Stimulated activated CD4-positive, alpha-beta T cell treated with anti-CD3 and anti-CD28 coated beads, TNF-alpha, amount 100 ng/mL, for 24 hours (primary cell): ENCODE data around the gene SLC27A2.

Experiments used
- DNase-seq, 3 experiments: peaks; one replicate each; pipeline ENCODE4 v3.0.0-alpha.2; 2020; ENCODE audit warnings: low read depth in 3 of 3

The SLC27A2 gene

DNA sequence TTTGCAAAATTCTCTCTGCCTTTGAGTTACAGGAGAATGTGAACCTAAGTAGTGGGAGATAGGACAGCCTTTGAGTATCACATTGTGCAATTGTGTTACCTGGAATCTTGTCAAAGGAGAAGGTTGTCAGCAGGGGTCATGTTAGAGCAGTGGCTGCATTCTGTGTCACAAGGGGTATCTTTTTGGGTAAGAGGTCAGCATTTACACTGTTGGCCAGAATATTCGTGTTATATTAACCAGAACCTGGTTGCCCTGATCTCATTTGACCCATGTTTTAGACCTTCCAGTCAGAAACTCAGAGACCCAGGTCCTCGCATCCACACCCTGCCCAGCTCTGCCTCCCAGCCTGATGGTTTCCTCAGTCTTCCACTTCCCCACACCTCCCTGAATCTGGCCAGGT is 56.3 kb downstream of the SLC27A2 start:
- DNase-seq, result no peak

GRCh38 chr15:50241684-50242450 is 59.9 kb downstream of the SLC27A2 start:
- no peak for DNase-seq

DNA sequence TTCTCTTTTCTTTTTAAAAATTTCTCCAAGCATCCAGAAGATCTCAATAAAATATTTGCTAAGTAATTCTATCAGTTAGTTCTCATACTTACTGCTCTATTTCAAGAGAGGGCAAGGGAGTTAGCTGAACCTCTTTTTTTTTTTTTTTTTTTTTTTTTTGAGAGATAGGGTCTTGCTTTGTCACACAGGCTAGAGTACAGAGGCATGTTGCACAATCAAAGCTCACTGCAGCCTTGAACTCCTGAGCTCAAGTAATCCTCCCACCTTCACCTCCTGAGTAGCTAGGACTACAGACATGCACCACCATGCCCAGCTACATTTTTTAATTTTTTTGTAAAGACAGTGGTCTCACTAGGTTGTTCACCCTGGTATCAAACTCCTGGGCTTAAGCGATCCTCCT is 62.2 kb downstream of the SLC27A2 start:
- no peak for DNase-seq

DNA sequence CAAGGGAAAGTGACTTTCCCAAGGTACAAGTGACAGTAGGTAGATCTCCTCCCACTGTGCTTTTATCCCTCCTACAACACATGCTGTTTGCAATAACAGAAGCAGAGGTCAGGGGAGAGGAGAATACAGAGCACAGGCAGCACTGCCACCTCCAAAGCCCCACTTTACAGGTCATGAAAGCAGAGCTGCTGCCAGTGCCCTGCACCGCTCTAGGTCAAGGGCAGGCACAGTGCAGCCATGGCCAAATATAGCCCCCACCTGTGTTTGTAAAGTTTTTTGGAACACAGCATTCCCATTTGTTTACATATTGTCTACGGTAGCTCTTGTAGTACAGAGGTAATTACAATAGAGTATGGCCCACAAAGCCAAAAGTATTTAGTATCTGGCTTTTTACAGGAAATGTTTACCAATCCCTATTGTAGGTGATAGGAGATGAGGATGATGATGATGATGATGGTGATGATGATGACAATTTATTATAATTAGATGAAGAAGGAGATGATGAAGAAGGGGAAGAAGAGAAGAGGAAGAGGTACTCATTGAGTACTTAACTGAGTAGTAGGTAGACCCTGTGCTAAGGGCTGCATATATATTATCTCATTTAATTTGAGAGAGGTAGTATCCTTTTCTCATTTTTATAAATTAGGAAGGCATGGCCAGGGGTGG is 63.1 kb downstream of the SLC27A2 start:
- DNase-seq, result no peak

DNA sequence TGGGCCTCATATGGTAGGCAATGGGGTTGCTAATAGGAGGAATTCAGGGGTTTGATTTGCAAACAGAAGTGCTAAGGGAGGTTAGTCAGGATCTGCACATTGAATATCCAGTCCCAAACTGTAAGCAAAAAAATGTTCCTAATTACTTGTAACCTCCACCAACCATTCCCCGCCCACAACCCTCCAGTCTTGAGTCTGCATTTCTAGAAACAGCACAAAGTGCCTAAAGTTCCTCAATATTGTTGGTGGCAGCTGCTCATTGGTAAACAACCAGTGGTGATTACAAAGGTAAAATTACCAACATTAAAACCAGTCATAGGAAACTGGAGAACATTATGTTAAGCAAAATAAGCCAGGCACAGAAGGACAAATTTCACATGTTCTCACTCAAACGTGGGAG is 64.6 kb downstream of the SLC27A2 start:
- DNase-seq, result no peak

DNA sequence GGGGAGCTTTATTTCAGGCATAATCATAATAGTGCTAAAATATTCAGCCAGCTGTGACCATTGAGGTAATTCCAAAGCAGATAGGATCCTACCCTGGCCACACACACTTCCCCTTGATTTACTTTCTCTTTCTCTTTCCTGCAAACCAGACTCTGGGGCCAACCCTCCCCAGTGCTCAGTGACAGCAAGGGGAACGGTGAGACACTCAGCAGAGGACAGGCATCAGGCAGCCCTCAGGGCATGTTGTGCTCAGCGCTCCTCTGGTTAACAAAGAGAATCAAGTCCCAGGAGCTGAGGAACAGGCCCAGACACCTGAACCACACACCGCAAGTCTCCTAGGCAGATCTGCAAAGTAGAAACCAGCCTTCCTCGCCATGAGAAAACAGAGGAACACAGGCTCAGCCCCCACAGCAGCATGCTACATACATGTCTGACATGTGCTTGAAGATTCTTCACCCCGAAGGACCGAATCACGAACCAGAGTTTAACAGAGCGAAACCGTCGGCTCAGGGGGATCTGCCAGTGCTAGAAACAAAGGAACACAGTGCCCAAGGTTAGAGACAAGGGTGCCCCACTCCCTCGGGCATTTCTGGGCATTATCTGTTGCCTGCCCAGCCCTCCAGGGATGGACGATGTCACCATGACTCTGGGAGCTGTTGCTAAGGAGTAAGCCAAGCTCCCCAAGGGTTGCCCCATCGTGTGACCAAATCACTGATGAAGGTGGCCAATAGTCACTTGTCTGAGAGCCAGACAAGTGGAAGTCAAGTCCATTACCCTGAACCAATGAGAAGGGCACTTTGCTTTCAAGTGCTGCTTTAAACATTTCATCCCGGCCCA is 66.0 kb downstream of the SLC27A2 start:
- peak; percentile 18 to 46 (median 20) for DNase-seq

GRCh38 chr15:50248994-50249582 is 67.1 kb downstream of the SLC27A2 start:
- DNase-seq, result no peak

DNA sequence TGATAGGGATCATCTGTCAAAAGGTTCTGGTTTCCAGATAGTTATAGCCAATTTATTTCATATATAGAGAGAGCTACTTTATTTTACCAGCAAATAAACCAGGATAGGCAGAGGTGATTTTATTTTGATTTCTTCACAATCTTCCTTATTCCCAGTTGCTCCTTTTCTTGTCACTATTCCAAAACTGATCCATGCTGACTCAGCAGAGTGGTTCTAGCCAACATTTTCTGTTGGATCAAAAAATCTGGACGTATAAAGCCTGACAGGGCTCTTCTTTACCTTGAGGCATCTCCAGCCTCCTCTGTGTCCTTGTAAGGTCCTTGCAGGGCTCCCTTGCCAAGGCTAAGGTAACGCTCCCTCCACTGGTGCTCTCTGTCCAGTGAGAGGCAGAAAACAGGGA is 67.7 kb downstream of the SLC27A2 start:
- DNase-seq, result no peak

DNA sequence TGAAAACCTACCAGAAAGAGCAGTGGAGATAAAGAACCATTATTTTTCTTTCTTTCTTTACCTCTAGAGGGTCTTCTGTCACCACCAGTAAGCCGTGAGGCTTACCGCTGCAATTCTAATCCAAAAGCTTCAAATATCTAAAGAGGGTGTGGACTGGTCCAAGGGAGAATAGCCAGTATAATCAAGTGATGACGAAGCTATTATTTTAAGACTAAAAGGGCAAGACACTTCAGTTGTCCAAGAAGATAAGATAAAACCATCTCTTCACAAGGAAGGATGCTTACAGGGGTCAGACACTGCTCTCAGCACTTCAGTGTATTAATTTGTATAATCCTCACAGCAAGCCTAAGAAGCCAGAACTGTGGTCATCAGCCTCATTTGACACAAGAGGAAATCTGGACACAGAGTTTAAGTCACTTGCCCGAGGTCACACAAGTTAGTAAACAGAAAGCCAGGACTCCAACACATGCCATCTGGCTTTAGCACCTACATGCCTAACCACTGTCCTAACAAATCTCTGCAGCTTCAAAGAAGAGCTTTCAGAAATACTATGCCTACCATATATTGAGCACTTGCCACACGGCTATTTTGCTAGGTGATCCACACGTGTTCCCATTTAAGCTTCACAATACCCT is 68.9 kb downstream of the SLC27A2 start:
- no peak for DNase-seq

GRCh38 chr15:50251638-50252182 is 69.7 kb downstream of the SLC27A2 start:
- DNase-seq, result no peak

GRCh38 chr15:50252556-50252955 is 70.6 kb downstream of the SLC27A2 start:
- DNase-seq, result no peak

- no peak for DNase-seq
These were observed 74.4 kb downstream of the SLC27A2 start for GRCh38 chr15:50256188-50257041.

GRCh38 chr15:50257332-50257731 is 75.3 kb downstream of the SLC27A2 start:
- DNase-seq, result no peak

DNA sequence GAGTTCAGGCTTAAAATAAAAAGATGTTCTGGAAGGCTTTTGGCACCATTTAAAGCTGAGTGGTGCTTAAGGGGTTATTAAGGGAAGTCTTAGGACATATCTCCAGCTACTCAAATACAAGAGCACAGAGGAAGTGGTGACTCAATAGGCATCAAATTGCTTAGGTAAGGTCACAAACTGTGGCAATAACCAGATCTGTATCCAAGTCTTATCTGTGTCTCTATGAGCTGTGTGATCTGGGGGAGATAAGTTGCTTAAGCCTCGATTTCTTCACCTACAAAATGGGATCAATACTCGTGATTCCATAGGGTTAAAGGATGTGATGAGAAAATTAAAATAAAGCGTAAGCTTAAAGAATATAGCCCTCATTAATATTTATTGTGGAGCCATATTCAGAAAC is 75.9 kb downstream of the SLC27A2 start:
- no peak for DNase-seq

DNA sequence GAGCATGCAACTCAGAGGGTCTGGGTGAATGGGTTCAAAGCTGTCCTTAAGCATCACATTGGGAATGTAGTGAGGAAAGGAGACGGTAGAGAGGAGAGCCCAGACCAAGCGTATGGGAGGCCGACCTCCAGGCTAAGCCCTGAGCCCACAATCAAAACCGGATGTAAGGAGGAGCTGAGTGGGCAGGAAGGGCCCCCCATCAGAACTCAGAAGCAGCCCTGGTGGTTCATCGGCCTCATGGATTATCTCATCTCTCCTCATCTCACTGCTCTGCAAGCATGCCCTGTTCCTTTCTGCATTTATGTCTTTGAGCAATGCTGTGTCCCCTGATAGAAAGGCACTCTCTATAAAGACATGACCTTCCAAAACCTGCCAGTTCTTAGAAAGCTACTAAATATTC is 77.3 kb downstream of the SLC27A2 start:
- no peak for DNase-seq

- DNase-seq, result no peak
These were observed 79.0 kb downstream of the SLC27A2 start for GRCh38 chr15:50260969-50261496.

- DNase-seq, result no peak
These were observed 80.0 kb downstream of the SLC27A2 start for GRCh38 chr15:50261981-50262380.

DNA sequence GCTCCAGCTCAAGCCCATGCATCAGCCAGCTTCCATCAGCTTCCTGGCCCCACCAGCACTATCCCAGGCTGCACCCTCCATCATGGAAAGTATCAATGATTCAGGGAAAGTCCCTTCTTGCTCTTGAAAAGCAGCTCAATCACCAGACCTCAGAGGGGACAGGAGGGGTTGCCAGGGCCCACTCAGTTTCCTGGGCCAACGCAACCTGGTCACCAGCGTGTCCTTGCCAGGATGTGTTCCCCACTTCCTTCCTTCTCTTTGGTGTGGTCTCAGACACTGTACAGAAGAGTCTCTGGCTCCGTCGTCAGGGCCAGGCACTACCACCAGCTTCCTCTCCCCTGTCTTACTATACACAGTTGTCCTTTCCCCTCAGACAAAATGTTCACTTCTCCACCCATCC is 80.5 kb downstream of the SLC27A2 start:
- peak in 1 of 3 experiments; percentile 58 for DNase-seq

DNA sequence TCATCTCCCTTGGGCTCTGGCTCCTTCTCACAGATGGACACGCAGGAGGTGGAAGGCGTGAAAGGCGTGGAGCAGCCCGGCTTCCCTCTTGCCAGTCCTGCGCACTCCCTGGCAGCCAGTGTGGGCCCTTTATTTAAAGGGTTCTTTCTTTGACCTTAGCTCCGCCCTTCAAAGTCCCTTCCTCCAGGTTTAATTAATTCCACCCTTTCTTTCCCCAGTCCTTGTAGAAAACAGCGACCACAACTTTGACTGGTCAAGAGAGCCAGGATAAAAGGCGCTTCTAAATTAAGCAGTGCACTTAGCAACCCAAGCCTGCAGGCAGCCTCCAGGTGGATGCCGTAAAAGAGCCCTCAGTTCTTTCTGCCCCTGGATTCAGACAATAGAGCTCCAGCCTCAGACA is 83.6 kb downstream of the SLC27A2 start, which contains the start of gene HDC:
HDC (minus strand) TSS at position 107 of the 400 bp plus-strand sequence; CDS start at position 4, 103 bp downstream.
- no peak for DNase-seq

- DNase-seq, result no peak
These were observed 85.6 kb downstream of the SLC27A2 start for GRCh38 chr15:50267577-50267976.
